SU-DHL-6 (cell line): ENCODE measurements around the gene LYZL6.

Experiments used
- EZH2phosphoT487 ChIP-seq: fragments of 200-600 bp; sonication (generic), shearing (Covaris generic); conservative IDR thresholded peaks from 2 replicates; pipeline ENCODE4 v1.6.1; 2018; ENCODE audit warnings: mild to moderate bottlenecking, antibody characterized with exemption, low read length, moderate library complexity, mixed read lengths
- TF ChIP-seq, protein P1 (sequence below): fragments of 200-600 bp; sonication (generic); IDR thresholded peaks from one replicate; pipeline ENCODE4 v1.5.1; 2017; ENCODE audit warnings: antibody characterized with exemption, mild to moderate bottlenecking, low read length, moderate library complexity; ENCODE audit not compliant: insufficient read depth, poor library complexity, severe bottlenecking

DNA sequence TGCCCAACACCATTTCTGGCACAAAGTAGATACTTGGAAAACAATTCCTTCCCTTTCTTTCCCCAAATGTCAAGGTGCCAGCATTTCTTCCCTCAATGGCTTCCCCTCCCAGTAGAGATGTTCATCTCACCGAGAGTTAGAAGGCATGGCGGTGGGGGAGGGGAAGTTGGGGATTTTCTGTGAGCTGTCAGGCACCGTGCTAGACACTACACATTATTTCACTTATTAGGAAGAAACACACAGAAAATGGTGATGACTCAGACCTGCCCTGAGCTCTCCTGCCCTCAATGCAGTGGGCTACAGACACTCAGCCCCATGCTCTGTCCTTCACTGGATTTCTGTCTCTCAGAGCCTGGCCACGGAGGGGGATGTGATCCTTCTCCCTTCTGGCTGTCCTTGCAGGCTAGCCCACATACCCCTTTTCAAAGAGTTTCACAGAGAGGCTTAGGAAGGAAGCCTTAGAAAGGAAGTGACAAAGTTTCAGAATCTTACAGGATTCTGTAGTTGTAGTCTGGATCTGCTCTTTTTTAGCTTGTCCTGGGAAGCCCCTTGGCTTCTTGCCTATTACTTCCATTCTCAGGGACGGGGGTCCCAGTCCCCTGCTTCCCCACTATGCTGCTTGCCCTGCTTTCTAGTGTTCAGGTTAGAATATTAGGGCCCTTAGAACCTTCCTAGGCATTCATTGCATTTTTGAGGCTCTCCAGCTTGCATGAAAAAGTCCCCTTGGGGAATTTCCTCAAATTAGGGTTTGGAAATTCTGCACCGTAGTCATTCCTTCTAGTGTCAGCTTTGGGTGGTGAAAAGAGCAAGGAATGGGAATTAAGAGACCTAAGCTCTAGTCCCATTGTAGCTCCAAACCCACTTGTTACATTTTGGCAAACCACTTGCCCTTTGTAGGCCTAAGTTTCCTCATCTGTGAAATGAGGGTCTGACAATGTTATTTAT, 51.1 kb downstream of the LYZL6 start:
- TF ChIP-seq, protein P1, sequence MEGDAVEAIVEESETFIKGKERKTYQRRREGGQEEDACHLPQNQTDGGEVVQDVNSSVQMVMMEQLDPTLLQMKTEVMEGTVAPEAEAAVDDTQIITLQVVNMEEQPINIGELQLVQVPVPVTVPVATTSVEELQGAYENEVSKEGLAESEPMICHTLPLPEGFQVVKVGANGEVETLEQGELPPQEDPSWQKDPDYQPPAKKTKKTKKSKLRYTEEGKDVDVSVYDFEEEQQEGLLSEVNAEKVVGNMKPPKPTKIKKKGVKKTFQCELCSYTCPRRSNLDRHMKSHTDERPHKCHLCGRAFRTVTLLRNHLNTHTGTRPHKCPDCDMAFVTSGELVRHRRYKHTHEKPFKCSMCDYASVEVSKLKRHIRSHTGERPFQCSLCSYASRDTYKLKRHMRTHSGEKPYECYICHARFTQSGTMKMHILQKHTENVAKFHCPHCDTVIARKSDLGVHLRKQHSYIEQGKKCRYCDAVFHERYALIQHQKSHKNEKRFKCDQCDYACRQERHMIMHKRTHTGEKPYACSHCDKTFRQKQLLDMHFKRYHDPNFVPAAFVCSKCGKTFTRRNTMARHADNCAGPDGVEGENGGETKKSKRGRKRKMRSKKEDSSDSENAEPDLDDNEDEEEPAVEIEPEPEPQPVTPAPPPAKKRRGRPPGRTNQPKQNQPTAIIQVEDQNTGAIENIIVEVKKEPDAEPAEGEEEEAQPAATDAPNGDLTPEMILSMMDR = no peak
- no peak for TF ChIP-seq EZH2phosphoT487
